Panc1 (cell line): Measurements from ENCODE around the gene RBM24.

Experiments used
- TF ChIP-seq, protein P1 (sequence below): fragments of 450-650 bp; IDR thresholded peaks from 2 replicates; pipeline ENCODE4 v1.5.1; 2017; ENCODE audit warnings: mild to moderate bottlenecking
- TF ChIP-seq, protein P2 (sequence below), 2 experiments: IDR thresholded peaks; 2 replicates each; pipeline ENCODE4 v1.6.1; 2011 to 2012; ENCODE audit warnings: low read depth in 2 of 2, control low read depth in 1 of 2, low read length in 1 of 2, mild to moderate bottlenecking in 1 of 2, moderate library complexity in 1 of 2; ENCODE audit not compliant: insufficient read depth in 1 of 2

DNA sequence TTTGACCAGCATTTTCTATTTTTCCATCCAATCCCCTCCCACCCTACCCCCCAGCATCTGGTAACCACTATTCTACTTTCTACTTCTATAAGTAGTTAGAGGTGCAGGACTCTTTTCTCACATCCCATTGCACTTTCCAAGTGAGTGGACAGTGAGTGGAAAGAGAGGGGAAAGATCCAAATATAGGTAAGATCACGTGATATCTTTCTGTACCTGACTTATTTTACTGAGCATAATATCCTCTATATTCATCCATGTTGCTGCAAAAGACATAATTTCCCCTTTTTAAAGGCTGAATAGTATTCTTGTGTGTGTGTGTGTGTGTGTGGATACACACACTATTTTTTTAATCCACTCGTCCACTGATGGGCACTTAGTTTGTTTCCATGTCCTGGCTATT lies 18.1 kb downstream of the RBM24 start:
- TF ChIP-seq, protein P1, sequence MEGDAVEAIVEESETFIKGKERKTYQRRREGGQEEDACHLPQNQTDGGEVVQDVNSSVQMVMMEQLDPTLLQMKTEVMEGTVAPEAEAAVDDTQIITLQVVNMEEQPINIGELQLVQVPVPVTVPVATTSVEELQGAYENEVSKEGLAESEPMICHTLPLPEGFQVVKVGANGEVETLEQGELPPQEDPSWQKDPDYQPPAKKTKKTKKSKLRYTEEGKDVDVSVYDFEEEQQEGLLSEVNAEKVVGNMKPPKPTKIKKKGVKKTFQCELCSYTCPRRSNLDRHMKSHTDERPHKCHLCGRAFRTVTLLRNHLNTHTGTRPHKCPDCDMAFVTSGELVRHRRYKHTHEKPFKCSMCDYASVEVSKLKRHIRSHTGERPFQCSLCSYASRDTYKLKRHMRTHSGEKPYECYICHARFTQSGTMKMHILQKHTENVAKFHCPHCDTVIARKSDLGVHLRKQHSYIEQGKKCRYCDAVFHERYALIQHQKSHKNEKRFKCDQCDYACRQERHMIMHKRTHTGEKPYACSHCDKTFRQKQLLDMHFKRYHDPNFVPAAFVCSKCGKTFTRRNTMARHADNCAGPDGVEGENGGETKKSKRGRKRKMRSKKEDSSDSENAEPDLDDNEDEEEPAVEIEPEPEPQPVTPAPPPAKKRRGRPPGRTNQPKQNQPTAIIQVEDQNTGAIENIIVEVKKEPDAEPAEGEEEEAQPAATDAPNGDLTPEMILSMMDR = no peak
- TF ChIP-seq, protein P2, sequence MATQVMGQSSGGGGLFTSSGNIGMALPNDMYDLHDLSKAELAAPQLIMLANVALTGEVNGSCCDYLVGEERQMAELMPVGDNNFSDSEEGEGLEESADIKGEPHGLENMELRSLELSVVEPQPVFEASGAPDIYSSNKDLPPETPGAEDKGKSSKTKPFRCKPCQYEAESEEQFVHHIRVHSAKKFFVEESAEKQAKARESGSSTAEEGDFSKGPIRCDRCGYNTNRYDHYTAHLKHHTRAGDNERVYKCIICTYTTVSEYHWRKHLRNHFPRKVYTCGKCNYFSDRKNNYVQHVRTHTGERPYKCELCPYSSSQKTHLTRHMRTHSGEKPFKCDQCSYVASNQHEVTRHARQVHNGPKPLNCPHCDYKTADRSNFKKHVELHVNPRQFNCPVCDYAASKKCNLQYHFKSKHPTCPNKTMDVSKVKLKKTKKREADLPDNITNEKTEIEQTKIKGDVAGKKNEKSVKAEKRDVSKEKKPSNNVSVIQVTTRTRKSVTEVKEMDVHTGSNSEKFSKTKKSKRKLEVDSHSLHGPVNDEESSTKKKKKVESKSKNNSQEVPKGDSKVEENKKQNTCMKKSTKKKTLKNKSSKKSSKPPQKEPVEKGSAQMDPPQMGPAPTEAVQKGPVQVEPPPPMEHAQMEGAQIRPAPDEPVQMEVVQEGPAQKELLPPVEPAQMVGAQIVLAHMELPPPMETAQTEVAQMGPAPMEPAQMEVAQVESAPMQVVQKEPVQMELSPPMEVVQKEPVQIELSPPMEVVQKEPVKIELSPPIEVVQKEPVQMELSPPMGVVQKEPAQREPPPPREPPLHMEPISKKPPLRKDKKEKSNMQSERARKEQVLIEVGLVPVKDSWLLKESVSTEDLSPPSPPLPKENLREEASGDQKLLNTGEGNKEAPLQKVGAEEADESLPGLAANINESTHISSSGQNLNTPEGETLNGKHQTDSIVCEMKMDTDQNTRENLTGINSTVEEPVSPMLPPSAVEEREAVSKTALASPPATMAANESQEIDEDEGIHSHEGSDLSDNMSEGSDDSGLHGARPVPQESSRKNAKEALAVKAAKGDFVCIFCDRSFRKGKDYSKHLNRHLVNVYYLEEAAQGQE (IDR thresholded peaks at IDR 0.05; ENCODE audit: insufficient read depth in 1 of 2, low read depth in 2 of 2, low read length in 1 of 2) = no peak
